Transverse colon (tissue), 4 donors: ENCODE data around the gene OSGIN1. TPM values are rescaled to one million over a fixed set of nuclear protein-coding genes. Genes with fewer than 3 reads are reported as not detected.
A peak's percentile ranks its signal among the peaks of the same experiment; 100 is the strongest.

Source experiments
- DNase-seq: peaks from one replicate; pipeline ENCODE4 v3.0.0-alpha.2; 2019
- H3K27ac ChIP-seq, 4 donors: fragments of 200-600 bp; sonication (generic); 2 replicates each; pipeline ENCODE4 v1.5.1; 2016 to 2018; ENCODE audit warnings: inconsistent platforms in 4 of 4
- H3K27me3 ChIP-seq: fragments of 200-600 bp; sonication (generic); 2 replicates; pipeline ENCODE4 v1.5.1; 2017; ENCODE audit warnings: inconsistent platforms
- H3K36me3 ChIP-seq, 4 donors: fragments of 200-600 bp; sonication (generic); 2 replicates each; pipeline ENCODE4 v1.5.1; 2017 to 2019; ENCODE audit warnings: inconsistent platforms in 4 of 4
- H3K4me1 ChIP-seq, 4 donors: fragments of 200-600 bp; sonication (generic); 2 replicates each; pipeline ENCODE4 v1.5.1; 2017 to 2020; ENCODE audit warnings: inconsistent platforms in 4 of 4
- H3K4me3 ChIP-seq, 4 donors: fragments of 200-600 bp; sonication (generic); 1 replicate in 1 of 4; 2 replicates in 3 of 4; pipeline versions ENCODE4 v1.5.1 to v1.6.1; 2017 to 2019; ENCODE audit warnings: inconsistent platforms in 4 of 4
- H3K9me3 ChIP-seq, 2 donors: fragments of 200-600 bp; sonication (generic); 2 replicates each; pipeline ENCODE4 v1.5.1; 2017 to 2019; ENCODE audit warnings: inconsistent platforms in 2 of 2
- EP300 ChIP-seq: sonication (generic); formaldehyde crosslinking; IDR thresholded peaks from one replicate; pipeline ENCODE4 v1.6.1; 2017; ENCODE audit warnings: antibody characterized with exemption, low read depth
- POLR2A ChIP-seq: fragments of 450-650 bp; IDR thresholded peaks from one replicate; pipeline ENCODE4 v1.6.1; 2016; ENCODE audit warnings: antibody characterized with exemption, mild to moderate bottlenecking, moderate library complexity
- POLR2AphosphoS5 ChIP-seq, 3 donors: sonication (generic); formaldehyde crosslinking; IDR thresholded peaks; one replicate each; pipeline ENCODE4 v1.6.1; 2016; ENCODE audit warnings: antibody characterized with exemption in 3 of 3
- WGBS, 2 donors: methylation state at CpG; one replicate each; pipeline ENCODE4 v1.1.5; 2018; ENCODE audit warnings: low coverage in 1 of 2; 5-methylcytosine and 5-hydroxymethylcytosine counted together
- in situ Hi-C, 4 donors: fragments of 200-750 bp; cut with MboI; loops; one replicate each; pipeline versions ENCODE4 v1.15.0 to v1.15.1; 2017; ENCODE audit warnings: low sequenced_read_pairs in 3 of 4, low pct_ligation_motif_present in 1 of 4, low pct_unique_long_range_greater_than_20kb in 1 of 4
- intact Hi-C: fragments of 100-400 bp; cut with DNase I; formaldehyde crosslinking; loops from one replicate; pipeline ENCODE4 v1.15.1; 2023; ENCODE audit warnings: low total_unique reads
- total RNA-seq, 4 donors: library from RNA; depleted of rRNA; stranded (reverse); fragments of >200 nt; gene quantifications; one replicate each; pipeline ENCODE4 v1.1.0, GENCODE V29; 2016
- TF ChIP-seq, protein P1 (sequence below), 5 experiments: fragments of 200-600 bp in 3 of 5; fragments of 450-650 bp in 2 of 5; sonication (generic) in 3 of 5; IDR thresholded peaks; 1 replicate in 2 of 5; 2 replicates in 3 of 5; pipeline ENCODE4 v1.5.1; 2016 to 2017; ENCODE audit warnings: antibody characterized with exemption in 5 of 5, inconsistent platforms in 3 of 5, mild to moderate bottlenecking in 2 of 5, moderate library complexity in 1 of 5

OSGIN1 gene
- total RNA-seq, 4 donors from 2014 or later: 10.7 to 26.2 (median 16.7) TPM

DNA sequence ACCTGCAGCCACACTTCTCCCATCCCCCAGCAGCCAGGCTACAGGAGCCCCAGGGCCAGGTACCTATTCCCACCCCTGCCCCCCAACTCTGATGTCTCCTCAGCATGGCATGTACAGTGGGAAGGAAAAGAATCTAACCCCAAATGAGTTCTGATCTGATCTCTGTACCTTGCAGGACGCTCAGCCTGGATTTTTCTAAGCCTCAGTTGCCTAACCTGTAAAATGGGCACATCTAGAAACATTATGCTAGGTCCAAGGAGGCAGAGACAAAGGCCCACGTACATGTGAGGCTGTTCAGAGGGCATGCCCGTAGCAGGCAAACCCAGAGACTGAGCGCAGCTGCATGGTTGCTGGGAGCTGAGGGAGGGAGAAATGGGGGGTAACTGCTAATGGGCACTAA lies 54.5 kb downstream of the OSGIN1 start:
- H3K9me3 ChIP-seq: no peaks in the 10 kb centered on the region
- WGBS, 2 donors: 69% methylated on average over 4 of the region's 4 CpGs; no CpG with 5 or more reads in 1 of the 2 donors
- H3K4me1 ChIP-seq: no peaks in the 10 kb centered on the region
- TF ChIP-seq EP300 (no peak), POLR2A (no peak), POLR2AphosphoS5 (IDR thresholded peaks at IDR 0.05) (no peak)
- TF ChIP-seq, protein P1, sequence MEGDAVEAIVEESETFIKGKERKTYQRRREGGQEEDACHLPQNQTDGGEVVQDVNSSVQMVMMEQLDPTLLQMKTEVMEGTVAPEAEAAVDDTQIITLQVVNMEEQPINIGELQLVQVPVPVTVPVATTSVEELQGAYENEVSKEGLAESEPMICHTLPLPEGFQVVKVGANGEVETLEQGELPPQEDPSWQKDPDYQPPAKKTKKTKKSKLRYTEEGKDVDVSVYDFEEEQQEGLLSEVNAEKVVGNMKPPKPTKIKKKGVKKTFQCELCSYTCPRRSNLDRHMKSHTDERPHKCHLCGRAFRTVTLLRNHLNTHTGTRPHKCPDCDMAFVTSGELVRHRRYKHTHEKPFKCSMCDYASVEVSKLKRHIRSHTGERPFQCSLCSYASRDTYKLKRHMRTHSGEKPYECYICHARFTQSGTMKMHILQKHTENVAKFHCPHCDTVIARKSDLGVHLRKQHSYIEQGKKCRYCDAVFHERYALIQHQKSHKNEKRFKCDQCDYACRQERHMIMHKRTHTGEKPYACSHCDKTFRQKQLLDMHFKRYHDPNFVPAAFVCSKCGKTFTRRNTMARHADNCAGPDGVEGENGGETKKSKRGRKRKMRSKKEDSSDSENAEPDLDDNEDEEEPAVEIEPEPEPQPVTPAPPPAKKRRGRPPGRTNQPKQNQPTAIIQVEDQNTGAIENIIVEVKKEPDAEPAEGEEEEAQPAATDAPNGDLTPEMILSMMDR (IDR thresholded peaks at IDR 0.05): no peak
- no peak overlapping the region for H3K4me3 ChIP-seq
- H3K27ac ChIP-seq: no peak overlapping the region
- in situ Hi-C loops: no loop called here
- no peak for DNase-seq
- peaks cover 6% of the 10 kb centered on the region for H3K27me3 ChIP-seq
- intact Hi-C loops: no loop called here
- no peaks in the 10 kb centered on the region for H3K36me3 ChIP-seq

DNA sequence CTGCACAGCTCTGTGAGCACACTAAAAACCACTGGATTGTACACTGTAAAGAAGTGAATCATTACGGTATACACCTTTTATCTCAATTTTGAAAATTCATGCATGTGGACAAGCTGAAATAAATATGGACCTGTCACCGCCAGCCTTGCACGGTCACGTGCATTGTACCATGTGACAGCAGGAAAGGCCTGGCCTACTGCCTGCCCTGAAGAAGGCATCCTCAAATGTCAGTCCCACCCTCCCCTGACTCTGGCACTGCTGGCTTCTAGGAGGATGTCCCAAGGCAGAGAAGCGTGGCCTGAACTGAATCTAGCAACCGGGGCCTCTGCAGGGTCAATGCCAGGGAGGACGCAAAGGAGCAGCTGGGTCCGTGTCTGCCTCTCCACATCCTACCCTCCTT lies 54.9 kb downstream of the OSGIN1 start:
- TF ChIP-seq, protein P1 (IDR thresholded peaks at IDR 0.05): no peak
- no peaks in the 10 kb centered on the region for H3K9me3 ChIP-seq
- 54 to 79% methylated on average over 6 to 8 of the region's 8 CpGs for WGBS, 2 donors
- no peaks in the 10 kb centered on the region for H3K4me1 ChIP-seq
- peaks cover 5% of the 10 kb centered on the region for H3K27me3 ChIP-seq
- intact Hi-C loops (no loop called here), in situ Hi-C loops (no loop called here)
- DNase-seq: no peak
- no peak overlapping the region for H3K27ac ChIP-seq
- H3K4me3 ChIP-seq: no peak overlapping the region
- H3K36me3 ChIP-seq: no peaks in the 10 kb centered on the region

DNA sequence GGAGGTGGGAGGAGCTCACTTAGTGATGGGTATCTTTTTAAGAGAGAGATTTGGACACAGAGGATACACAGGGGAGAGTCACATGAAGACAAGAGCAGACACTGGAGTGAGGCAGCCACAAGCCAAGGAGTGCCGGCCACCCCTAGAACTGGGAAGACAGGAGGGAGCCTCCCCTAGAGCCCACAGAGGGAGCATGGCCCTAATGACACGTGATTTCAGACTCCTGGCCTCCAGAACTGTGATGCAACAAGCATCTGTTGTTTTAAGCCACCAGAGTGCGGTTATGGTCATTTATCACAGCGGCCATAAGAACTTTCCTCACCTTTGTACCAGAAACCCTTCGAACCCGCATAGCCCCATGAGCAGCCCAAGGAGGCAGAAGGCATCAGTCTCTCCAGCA lies 56.2 kb downstream of the OSGIN1 start:
- Histone ChIP-seq H3K4me1 (no peaks in the 10 kb centered on the region), H3K9me3 (no peaks in the 10 kb centered on the region), H3K4me3 (no peak overlapping the region), H3K27ac (no peak overlapping the region), H3K27me3 (peaks cover 5% of the 10 kb centered on the region), H3K36me3 (no peaks in the 10 kb centered on the region)
- TF ChIP-seq, protein P1 (IDR thresholded peaks at IDR 0.05): no peak
- TF ChIP-seq POLR2A: no peak
- no peak for DNase-seq
- intact Hi-C loops: no loop called here
- WGBS, 2 donors: 82% methylated on average over 6 of the region's 6 CpGs; no CpG with 5 or more reads in 1 of the 2 donors
- in situ Hi-C loops: no loop called here

DNA sequence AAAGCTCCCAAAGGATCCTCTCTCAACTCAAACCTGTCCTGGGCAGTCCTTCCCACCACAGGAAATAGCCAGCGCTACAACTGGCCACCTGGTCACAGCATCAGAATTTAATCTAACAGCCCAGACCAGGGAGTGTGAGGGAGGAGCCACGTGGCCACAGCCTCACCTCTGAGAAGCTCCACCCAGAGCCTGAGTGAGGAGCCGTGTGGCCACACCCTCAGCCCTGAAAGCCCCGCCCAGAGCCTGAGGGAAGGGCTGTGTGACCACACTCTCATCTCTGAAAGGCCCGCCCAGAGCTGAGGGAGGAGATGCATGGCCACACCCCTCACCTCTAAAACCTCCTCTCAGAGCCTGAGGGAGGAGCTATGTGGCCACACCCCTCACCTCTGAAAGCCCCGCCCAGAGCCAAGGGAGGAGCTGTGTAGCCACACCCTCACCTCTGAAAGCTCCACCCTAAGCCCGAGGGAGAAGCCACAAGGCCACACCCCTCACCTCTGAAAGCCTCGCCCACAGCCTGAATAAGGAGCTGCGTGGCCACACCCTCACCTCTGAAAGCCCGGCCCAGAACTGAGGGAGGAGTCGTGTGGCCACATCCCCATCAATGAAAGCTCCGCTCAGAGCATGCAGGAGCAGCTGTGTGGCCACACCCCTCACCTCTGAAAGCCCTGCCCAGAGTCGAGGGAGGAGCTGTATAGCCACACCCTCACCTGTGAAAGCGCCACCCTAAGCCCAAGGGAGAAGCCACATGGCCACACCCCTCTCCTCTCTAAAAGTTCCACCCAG lies 60.9 kb downstream of the OSGIN1 start:
- H3K4me1 ChIP-seq: no peaks in the 10 kb centered on the region
- in situ Hi-C loops (no loop called here), intact Hi-C loops (no loop called here)
- H3K36me3 ChIP-seq: no peaks in the 10 kb centered on the region
- no peaks in the 10 kb centered on the region for H3K9me3 ChIP-seq
- WGBS, 2 donors: 8 to 13% methylated on average over 3 to 11 of the region's 14 CpGs
- peak; percentile 92 for DNase-seq
- no peaks in the 10 kb centered on the region for H3K27me3 ChIP-seq
- no peak overlapping the region for H3K4me3 ChIP-seq
- TF ChIP-seq, protein P1 (IDR thresholded peaks at IDR 0.05): no peak
- TF ChIP-seq POLR2A (no peak), POLR2AphosphoS5 (IDR thresholded peaks at IDR 0.05) (no peak), EP300 (no peak)
- H3K27ac ChIP-seq: no peak overlapping the region
